Hypothalamus (tissue), 51 donors: ENCODE data around the gene KRTAP10-2.
"Not testable (repeated sequence)": the region's sequence is repeated elsewhere in the genome, so short reads cannot be mapped to it uniquely, and the experiment has no call there.

Experiments used
- DNase-seq, 51 donors: peaks; one replicate each; lab custom pipeline; 2025; lab: John Stamatoyannopoulos, UW

The KRTAP10-2 gene

GRCh38 chr21:44568667-44569556, 17.6 kb upstream of the KRTAP10-2 start:
- DNase-seq: no peak

DNA sequence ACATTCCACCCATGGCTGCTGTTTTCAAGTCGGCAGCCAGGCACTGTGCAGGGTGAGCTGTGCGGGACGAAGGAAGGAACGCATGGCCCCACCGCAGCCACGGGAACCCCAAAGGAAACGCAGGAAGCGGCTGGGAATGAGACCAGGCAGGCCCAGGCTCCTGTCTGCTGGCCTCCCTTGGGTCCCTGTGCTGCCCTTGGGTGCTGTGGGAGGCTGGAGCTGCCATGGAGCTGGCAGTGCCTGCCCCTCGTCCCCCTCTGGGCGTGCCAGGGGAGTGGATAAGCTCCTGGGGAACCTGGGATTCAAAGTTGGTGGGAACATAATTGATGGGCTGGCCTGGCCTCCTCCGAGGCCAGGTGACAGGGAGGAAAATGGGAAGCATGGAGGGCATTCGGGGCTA, 17.0 kb upstream of the KRTAP10-2 start:
- no peak for DNase-seq

GRCh38 chr21:44567481-44568171, 16.3 kb upstream of the KRTAP10-2 start:
- no peak for DNase-seq

DNA sequence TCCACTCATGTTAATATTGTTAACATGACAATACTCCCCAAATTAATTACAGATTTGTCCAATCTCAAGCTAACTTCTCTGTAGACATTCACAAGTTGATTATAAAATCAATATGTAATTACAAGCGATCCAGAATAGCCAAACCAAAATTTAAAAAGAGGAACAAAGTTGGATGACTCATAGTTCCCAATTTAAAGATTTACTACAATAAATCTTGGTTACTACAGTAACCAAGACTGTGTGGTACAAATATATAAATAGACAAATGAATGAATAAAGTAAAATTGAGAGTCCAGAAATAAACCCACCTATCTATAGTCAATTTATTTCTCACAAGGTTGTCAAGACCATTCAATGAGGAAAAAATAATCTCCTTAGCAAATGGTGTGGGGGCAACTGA, 15.1 kb upstream of the KRTAP10-2 start:
- DNase-seq: no peak

GRCh38 chr21:44564886-44565598, 13.7 kb upstream of the KRTAP10-2 start:
- no peak for DNase-seq

- no peak for DNase-seq
Measured at GRCh38 chr21:44564099-44564498, 12.8 kb upstream of the KRTAP10-2 start.

DNA sequence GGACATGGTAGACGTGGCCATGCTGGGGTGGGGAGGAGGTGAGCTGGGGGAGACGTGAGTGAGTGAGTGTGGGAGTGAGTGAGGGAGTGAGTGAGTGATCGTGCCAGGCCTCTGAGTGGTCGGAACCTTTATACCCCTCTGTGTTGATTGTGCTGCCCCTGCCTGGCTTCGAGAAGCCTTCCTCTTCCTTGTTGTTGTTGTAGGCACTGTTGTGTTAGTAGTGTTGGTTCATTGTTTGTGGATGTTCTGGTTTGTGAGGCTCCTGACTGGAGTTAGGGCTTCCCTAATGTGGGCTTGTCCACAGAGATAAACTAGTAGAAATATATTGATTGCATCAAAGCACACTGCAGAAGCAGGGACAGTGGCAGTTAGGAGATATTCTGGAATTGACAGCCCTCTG, 7.4 kb upstream of the KRTAP10-2 start, which contains the start of gene KRTAP10-3:
Gene KRTAP10-3, minus strand, starts transcription at position 101 of the 400 bp plus-strand sequence. Its CDS starts 80 bp downstream, at position 21.
- DNase-seq: no peak

GRCh38 chr21:44558329-44558675, 7.0 kb upstream of the KRTAP10-2 start:
- not testable (repeated sequence) for DNase-seq

DNA sequence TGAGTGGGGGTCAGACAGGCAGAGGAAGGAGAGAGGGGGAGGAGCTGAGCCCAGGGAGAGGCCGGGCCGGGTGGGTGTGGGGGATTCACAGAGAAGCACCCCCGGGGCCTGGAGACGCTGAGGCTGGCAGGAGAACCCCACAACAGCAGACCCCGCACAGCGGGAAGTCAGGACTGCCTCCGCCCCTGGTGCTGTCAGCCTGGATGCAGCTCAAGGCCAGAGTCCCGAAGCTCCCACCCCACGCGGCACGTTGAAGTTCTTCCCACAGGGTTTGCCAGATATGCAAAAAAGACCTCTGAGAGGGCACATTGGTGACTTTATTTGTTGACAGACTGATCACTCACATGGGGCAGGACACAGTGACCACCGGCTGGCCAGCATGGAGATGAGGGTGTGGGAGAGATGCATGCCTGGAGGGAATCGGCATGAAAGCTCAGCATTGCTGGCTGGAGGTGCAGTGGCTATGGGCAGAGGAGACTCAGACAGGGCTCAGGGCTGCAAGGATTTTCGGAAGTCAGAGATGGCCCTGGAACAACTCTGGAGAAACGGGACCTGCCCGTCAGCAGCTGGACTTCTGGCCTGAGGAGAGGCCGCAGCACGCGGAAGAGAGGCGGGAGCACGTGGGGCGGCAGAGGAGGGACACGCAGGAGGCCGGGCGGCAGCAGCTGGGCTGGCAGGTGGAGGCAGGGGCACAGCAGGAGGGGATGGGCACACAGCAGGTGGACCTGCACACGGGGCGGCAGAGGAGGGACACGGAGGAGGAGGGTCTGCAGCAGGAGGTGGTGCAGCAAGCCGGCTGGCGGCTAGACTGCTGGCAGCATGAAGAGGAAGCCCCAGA, 6.4 kb upstream of the KRTAP10-2 start:
- DNase-seq: no peak

DNA sequence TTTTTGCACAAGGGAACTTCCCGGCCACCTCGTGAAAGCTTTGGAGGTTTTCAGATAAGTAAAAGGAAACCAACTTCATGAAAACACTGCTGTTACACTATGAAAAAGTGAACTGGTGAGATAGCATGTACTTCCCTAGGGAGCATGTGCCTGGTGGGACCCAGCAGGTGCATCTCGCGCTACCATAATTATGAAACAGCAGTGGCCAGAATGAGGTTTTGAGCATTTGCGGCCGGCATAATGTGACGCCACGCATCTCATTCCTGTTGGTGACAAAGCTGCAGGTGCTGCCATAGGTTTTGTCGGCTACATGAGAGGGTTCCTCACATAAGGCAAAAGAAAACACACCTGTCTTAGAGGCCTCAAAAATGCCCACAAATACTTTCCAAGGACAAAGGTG, 5.6 kb upstream of the KRTAP10-2 start:
- no peak for DNase-seq

DNA sequence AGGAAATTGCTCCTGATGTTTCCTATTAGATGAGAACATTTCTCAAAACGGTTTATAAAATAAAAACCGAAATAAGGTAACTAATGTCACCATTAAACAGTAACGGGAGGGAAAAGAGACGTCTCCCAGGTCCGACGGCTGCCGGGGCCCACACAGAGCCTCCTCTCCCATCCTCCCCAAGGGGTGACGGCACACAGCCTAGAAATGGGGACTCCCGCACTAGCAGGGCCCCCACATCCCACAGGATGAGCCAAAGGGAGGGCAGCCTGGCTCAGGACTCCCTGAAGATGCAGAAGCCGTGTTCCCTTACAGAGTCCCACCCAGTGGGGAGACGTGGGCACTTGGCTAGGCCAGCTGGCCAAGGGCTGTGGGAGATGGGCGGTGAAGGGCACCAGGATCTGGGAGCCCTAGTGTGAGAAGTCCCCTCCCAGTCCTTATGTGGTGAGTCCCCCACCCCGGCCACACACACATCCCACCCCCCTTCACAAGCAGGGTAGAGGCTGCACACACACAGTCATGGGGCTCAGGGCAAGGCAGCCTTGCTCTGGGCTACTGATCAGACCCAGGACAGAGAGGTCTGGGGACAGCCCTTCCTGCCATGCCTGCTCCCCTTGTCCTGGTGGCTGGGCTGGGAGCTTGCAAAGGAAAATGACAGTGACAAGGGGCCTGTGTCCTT, 4.0 kb upstream of the KRTAP10-2 start:
- no peak for DNase-seq

GRCh38 chr21:44552681-44553080, 1.4 kb upstream of the KRTAP10-2 start:
- no peak for DNase-seq

- no peak for DNase-seq
Measured at GRCh38 chr21:44552136-44552535, 831 bp upstream of the KRTAP10-2 start.

GRCh38 chr21:44550807-44551206, 498 bp downstream of the KRTAP10-2 start:
- DNase-seq: no peak

- DNase-seq: not testable (repeated sequence)
Measured at GRCh38 chr21:44550285-44550684, 1.0 kb downstream of the KRTAP10-2 start.

DNA sequence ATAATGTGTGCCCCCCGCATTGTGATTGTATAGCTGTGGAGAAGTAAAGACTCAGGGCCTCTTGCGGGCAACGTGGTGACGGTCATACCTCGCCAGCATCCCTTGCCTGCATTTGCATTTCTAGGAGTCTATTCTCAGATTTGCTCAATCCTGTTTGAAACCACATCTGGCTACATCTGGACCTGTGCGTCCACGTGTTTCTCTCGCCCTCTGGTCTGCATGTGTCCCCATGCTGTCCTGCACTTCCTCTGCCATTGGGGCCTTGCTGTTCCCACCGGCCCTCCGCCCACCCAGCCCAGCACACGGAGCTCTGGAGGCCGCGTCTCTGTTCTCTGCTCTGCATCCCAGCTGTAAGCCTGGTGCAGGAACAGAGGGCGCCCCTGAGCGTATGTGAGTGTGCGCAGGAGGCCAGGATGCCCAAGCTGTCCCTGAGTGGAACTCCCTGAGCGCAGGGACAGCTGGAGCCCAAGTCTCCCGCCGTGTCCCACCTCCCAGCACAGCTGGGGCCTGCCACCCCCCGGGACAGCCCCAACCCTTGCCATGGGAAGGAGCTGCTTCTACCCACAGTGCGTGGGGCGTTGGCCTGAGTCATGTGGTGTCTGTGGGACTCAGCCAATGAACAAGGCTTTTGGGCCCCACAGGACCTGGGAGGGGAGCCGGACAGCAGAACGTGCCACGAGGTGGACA, 1.6 kb downstream of the KRTAP10-2 start:
- DNase-seq: no peak

- DNase-seq: no peak
Measured at GRCh38 chr21:44548922-44549321, 2.4 kb downstream of the KRTAP10-2 start.

DNA sequence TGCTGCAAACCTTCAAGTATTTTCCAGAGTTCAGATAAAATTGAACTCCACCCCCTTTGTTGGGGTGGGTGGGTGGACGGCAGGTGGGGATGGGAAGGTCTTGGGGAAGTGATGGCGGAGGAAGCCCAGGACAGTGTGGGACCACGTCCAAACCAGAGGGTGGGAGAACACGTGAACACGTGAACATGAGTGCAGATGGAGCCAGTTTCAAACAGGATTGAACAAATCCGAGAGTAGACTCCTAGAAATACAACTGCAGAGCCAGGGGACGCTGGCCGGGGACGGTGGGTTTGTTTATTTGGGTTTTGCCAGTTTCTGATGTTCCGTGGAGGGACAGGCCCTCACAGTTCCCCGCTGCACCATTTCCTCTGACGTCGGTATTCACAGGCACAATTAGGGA, 2.9 kb downstream of the KRTAP10-2 start:
- no peak for DNase-seq

- no peak for DNase-seq
Measured at GRCh38 chr21:44547656-44548331, 3.5 kb downstream of the KRTAP10-2 start.
